Caco-2 (cell line): ENCODE measurements around the gene RAB27B. TPM values are rescaled to one million over a fixed set of nuclear protein-coding genes. Genes with fewer than 3 reads are reported as not detected.

Experiments
- BruUV-seq: library from RNA; stranded (reverse); fragments of 400-500 nt; replicated peaks from 2 replicates; lab custom pipeline; 2021; lab: Mats Ljungman, UMichigan
- CTCF ChIA-PET: fragments of 300-600 bp; sonication (Branson Sonifier 250); formaldehyde crosslinking; loops from one replicate; lab custom pipeline; 2022; ENCODE audit warnings: antibody characterized with exemption; lab: Charles Lee
- POLR2A ChIA-PET: fragments of 300-600 bp; sonication (Branson Sonifier 250); formaldehyde crosslinking; loops from one replicate; lab custom pipeline; 2022; ENCODE audit warnings: antibody characterized with exemption; lab: Charles Lee
- DNase-seq, 2 experiments: peaks; one replicate each; pipeline versions ENCODE4 v3.0.0 to v3.0.0-alpha.2; 2020 to 2022
- H3K27me3 ChIP-seq: replicated peaks from 2 replicates; pipeline ENCODE4 v1.6.0; 2011; ENCODE audit warnings: low read length; ENCODE audit not compliant: control insufficient read depth, insufficient read depth
- H3K36me3 ChIP-seq: 2 replicates; pipeline ENCODE4 v1.5.1; 2011; ENCODE audit warnings: low read length; ENCODE audit not compliant: control insufficient read depth, insufficient read depth
- H3K4me1 ChIP-seq: fragments of 250-450 bp; sonication (Bioruptor Pico); 2 replicates; pipeline ENCODE4 v1.5.1; 2020; ENCODE audit warnings: mild to moderate bottlenecking
- H3K4me3 ChIP-seq: 2 replicates; pipeline ENCODE4 v1.5.1; 2011; ENCODE audit warnings: low read depth, mild to moderate bottlenecking, control low read depth, low read length
- H3K9me3 ChIP-seq: fragments of 250-450 bp; sonication (Bioruptor Pico); 2 replicates; pipeline ENCODE4 v1.5.1; 2020; ENCODE audit warnings: mild to moderate bottlenecking, moderate library complexity
- H3K27ac Mint-ChIP-seq: one replicate; pipeline ENCODE4 v1.8.0; 2022; ENCODE audit warnings: mixed read lengths; ENCODE audit not compliant: unreplicated experiment
- H3K27me3 Mint-ChIP-seq: one replicate; pipeline ENCODE4 v1.8.0; 2022; ENCODE audit warnings: mixed read lengths; ENCODE audit not compliant: insufficient read depth, unreplicated experiment
- H3K36me3 Mint-ChIP-seq: one replicate; pipeline ENCODE4 v1.8.0; 2022; ENCODE audit warnings: mild to moderate bottlenecking, mixed read lengths; ENCODE audit not compliant: insufficient read depth, unreplicated experiment
- H3K4me1 Mint-ChIP-seq: one replicate; pipeline ENCODE4 v1.8.0; 2022; ENCODE audit warnings: low read depth, mixed read lengths; ENCODE audit not compliant: unreplicated experiment
- H3K4me3 Mint-ChIP-seq: one replicate; pipeline ENCODE4 v1.8.0; 2022; ENCODE audit warnings: mild to moderate bottlenecking, moderate library complexity, mixed read lengths; ENCODE audit not compliant: unreplicated experiment
- H3K9me3 Mint-ChIP-seq: one replicate; pipeline ENCODE4 v1.8.0; 2022; ENCODE audit warnings: mixed read lengths; ENCODE audit not compliant: unreplicated experiment
- CTCF ChIP-seq, 2 experiments: fragments of 200-600 bp in 1 of 2; IDR thresholded peaks; 1 replicate in 1 of 2; 2 replicates in 1 of 2; pipeline versions ENCODE4 v1.5.1 to v1.8.0; 2011 to 2022; ENCODE audit warnings: antibody characterized with exemption in 1 of 2, control low read depth in 1 of 2, inconsistent platforms in 1 of 2, low read depth in 1 of 2, low read length in 1 of 2, mild to moderate bottlenecking in 1 of 2, moderate library complexity in 1 of 2; ENCODE audit not compliant: insufficient read depth in 1 of 2, severe bottlenecking in 1 of 2, unreplicated experiment in 1 of 2
- intact Hi-C: fragments of 100-400 bp; cut with micrococcal nuclease; formaldehyde crosslinking; loops from one replicate; pipeline ENCODE4 v1.10.0; 2022; ENCODE audit not compliant: unreplicated experiment
- total RNA-seq: library from RNA; stranded (reverse); gene quantifications from 2 replicates; pipeline ENCODE4 v1.2.3, GENCODE V29; 2022

Gene RAB27B
- total RNA-seq, 1 experiment from 2014 or later = 0.32 TPM

GRCh38 chr18:54787121-54787520, 41.2 kb upstream of the RAB27B start:
- H3K4me3 Mint-ChIP-seq = no peak overlapping the region
- TF ChIP-seq CTCF (IDR thresholded peaks at IDR 0.05; ENCODE audit: insufficient read depth in 1 of 2, low read depth in 1 of 2, low read length in 1 of 2, severe bottlenecking in 1 of 2, unreplicated experiment in 1 of 2) = no peak
- H3K4me1 ChIP-seq = no peaks in the 10 kb centered on the region
- no TSS peak for BruUV-seq
- no peak overlapping the region for H3K27ac Mint-ChIP-seq
- no peak overlapping the region for H3K4me3 ChIP-seq
- no peaks in the 10 kb centered on the region for H3K9me3 Mint-ChIP-seq
- intact Hi-C loops = no loop called here
- no peaks in the 10 kb centered on the region for H3K36me3 Mint-ChIP-seq
- H3K36me3 ChIP-seq = no peaks in the 10 kb centered on the region
- H3K27me3 Mint-ChIP-seq = no peaks in the 10 kb centered on the region
- H3K27me3 ChIP-seq = no peaks in the 10 kb centered on the region
- DNase-seq = no peak
- CTCF ChIA-PET = no interaction called here
- POLR2A ChIA-PET = no interaction called here
- H3K9me3 ChIP-seq = no peaks in the 10 kb centered on the region
- H3K4me1 Mint-ChIP-seq = no peaks in the 10 kb centered on the region

GRCh38 chr18:54787616-54788015, 40.7 kb upstream of the RAB27B start:
- no peaks in the 10 kb centered on the region for H3K36me3 ChIP-seq

GRCh38 chr18:54790109-54790508, 38.2 kb upstream of the RAB27B start:
- H3K4me3 Mint-ChIP-seq = no peak overlapping the region
- no peaks in the 10 kb centered on the region for H3K9me3 ChIP-seq
- no peaks in the 10 kb centered on the region for H3K27me3 Mint-ChIP-seq
- no peaks in the 10 kb centered on the region for H3K4me1 Mint-ChIP-seq
- H3K4me1 ChIP-seq = no peaks in the 10 kb centered on the region
- H3K27me3 ChIP-seq = no peaks in the 10 kb centered on the region
- H3K27ac Mint-ChIP-seq = no peak overlapping the region
- no TSS peak for BruUV-seq
- no peaks in the 10 kb centered on the region for H3K9me3 Mint-ChIP-seq
- ChIA-PET CTCF (no interaction called here), POLR2A (no interaction called here)
- no peaks in the 10 kb centered on the region for H3K36me3 Mint-ChIP-seq
- no peak for DNase-seq
- H3K36me3 ChIP-seq = no peaks in the 10 kb centered on the region
- no peak overlapping the region for H3K4me3 ChIP-seq
- intact Hi-C loops = no loop called here
- TF ChIP-seq CTCF (IDR thresholded peaks at IDR 0.05; ENCODE audit: insufficient read depth in 1 of 2, low read depth in 1 of 2, low read length in 1 of 2, severe bottlenecking in 1 of 2, unreplicated experiment in 1 of 2) = no peak

More at GRCh38 chr18:54787616-54788015, 40.7 kb upstream of the RAB27B start:
- Mint-ChIP-seq H3K27me3 (no peaks in the 10 kb centered on the region), H3K27ac (no peak overlapping the region), H3K4me1 (no peaks in the 10 kb centered on the region), H3K4me3 (no peak overlapping the region), H3K9me3 (no peaks in the 10 kb centered on the region), H3K36me3 (no peaks in the 10 kb centered on the region)
- intact Hi-C loops = no loop called here
- no peak overlapping the region for H3K4me3 ChIP-seq
- H3K9me3 ChIP-seq = no peaks in the 10 kb centered on the region
- TF ChIP-seq CTCF (IDR thresholded peaks at IDR 0.05; ENCODE audit: insufficient read depth in 1 of 2, low read depth in 1 of 2, low read length in 1 of 2, severe bottlenecking in 1 of 2, unreplicated experiment in 1 of 2) = no peak
- no peaks in the 10 kb centered on the region for H3K27me3 ChIP-seq
- ChIA-PET POLR2A (no interaction called here), CTCF (no interaction called here)
- BruUV-seq = no TSS peak
- DNase-seq = no peak
- no peaks in the 10 kb centered on the region for H3K4me1 ChIP-seq
